ENCODE results near the gene TJAP1.

TJAP1 gene

GRCh38 chr6:43459535-43459934 lies 17.8 kb upstream of the TJAP1 start:
- H3K9me3 ChIP-seq (ENCODE audit: insufficient read depth, low read length, severe bottlenecking) = no peaks in the 10 kb centered on the region
- H2AFZ ChIP-seq (ENCODE audit: low read depth, low read length) = no peak overlapping the region
- TF ChIP-seq CTCF (IDR thresholded peaks at IDR 0.05; ENCODE audit: borderline replicate concordance, extremely low read depth, low read length, poor library complexity, severe bottlenecking) = peak; percentile 14
- TF ChIP-seq EZH2 (IDR thresholded peaks at IDR 0.05; ENCODE audit: borderline replicate concordance, low read depth, low read length, severe bottlenecking) = no peak

GRCh38 chr6:43460032-43460431 lies 17.3 kb upstream of the TJAP1 start:
- Histone ChIP-seq H3K9me3 (ENCODE audit: insufficient read depth, low read length, severe bottlenecking) (no peaks in the 10 kb centered on the region), H3K9ac (ENCODE audit: low read depth, low read length) (no peak overlapping the region), H3K4me2 (ENCODE audit: insufficient read depth, low read length) (no peak overlapping the region), H4K20me1 (ENCODE audit: insufficient read depth, low read length) (no peaks in the 10 kb centered on the region), H3K4me1 (ENCODE audit: insufficient read depth, low read length) (no peaks in the 10 kb centered on the region), H3K79me2 (ENCODE audit: insufficient read depth, low read length) (no peaks in the 10 kb centered on the region), H3K4me3 (ENCODE audit: low read depth in 1 of 2, low read length in 2 of 2) (no peak overlapping the region), H3K27me3 (ENCODE audit: insufficient read depth, low read length, poor library complexity) (peaks cover 3% of the 10 kb centered on the region), H3K27ac (ENCODE audit: low read length) (no peak overlapping the region), H2AFZ (ENCODE audit: low read depth, low read length) (no peak overlapping the region), H3K36me3 (ENCODE audit: insufficient read depth, low read length) (no peaks in the 10 kb centered on the region)
- no peak for DNase-seq
- no peak for TF ChIP-seq EZH2 (IDR thresholded peaks at IDR 0.05; ENCODE audit: borderline replicate concordance, low read depth, low read length, severe bottlenecking)
- TF ChIP-seq CTCF (IDR thresholded peaks at IDR 0.05; ENCODE audit: borderline replicate concordance, extremely low read depth, low read length, poor library complexity, severe bottlenecking) = no peak
- ATAC-seq (ENCODE audit: insufficient read depth, low read depth) = no peak

More at GRCh38 chr6:43459535-43459934, 17.8 kb upstream of the TJAP1 start:
- Histone ChIP-seq H3K27me3 (ENCODE audit: insufficient read depth, low read length, poor library complexity) (peaks cover 3% of the 10 kb centered on the region), H4K20me1 (ENCODE audit: insufficient read depth, low read length) (no peaks in the 10 kb centered on the region), H3K79me2 (ENCODE audit: insufficient read depth, low read length) (no peaks in the 10 kb centered on the region), H3K27ac (ENCODE audit: low read length) (no peak overlapping the region), H3K9ac (ENCODE audit: low read depth, low read length) (no peak overlapping the region), H3K4me2 (ENCODE audit: insufficient read depth, low read length) (no peak overlapping the region), H3K36me3 (ENCODE audit: insufficient read depth, low read length) (no peaks in the 10 kb centered on the region), H3K4me3 (ENCODE audit: low read depth in 1 of 2, low read length in 2 of 2) (no peak overlapping the region), H3K4me1 (ENCODE audit: insufficient read depth, low read length) (no peaks in the 10 kb centered on the region)
- DNase-seq = no peak
- ATAC-seq (ENCODE audit: insufficient read depth, low read depth) = no peak

- no peaks in the 10 kb centered on the region for H3K36me3 ChIP-seq (ENCODE audit: insufficient read depth, low read length)
- ATAC-seq (ENCODE audit: insufficient read depth, low read depth) = no peak
- H4K20me1 ChIP-seq (ENCODE audit: insufficient read depth, low read length) = no peaks in the 10 kb centered on the region
- no peaks in the 10 kb centered on the region for H3K9me3 ChIP-seq (ENCODE audit: insufficient read depth, low read length, severe bottlenecking)
- H2AFZ ChIP-seq (ENCODE audit: low read depth, low read length) = no peak overlapping the region
- no peaks in the 10 kb centered on the region for H3K4me1 ChIP-seq (ENCODE audit: insufficient read depth, low read length)
- no peak for DNase-seq
- H3K4me2 ChIP-seq (ENCODE audit: insufficient read depth, low read length) = no peak overlapping the region
- H3K27me3 ChIP-seq (ENCODE audit: insufficient read depth, low read length, poor library complexity) = peaks cover 3% of the 10 kb centered on the region
- H3K9ac ChIP-seq (ENCODE audit: low read depth, low read length) = no peak overlapping the region
- H3K79me2 ChIP-seq (ENCODE audit: insufficient read depth, low read length) = no peaks in the 10 kb centered on the region
- H3K27ac ChIP-seq (ENCODE audit: low read length) = no peak overlapping the region
- H3K4me3 ChIP-seq (ENCODE audit: low read depth in 1 of 2, low read length in 2 of 2) = no peak overlapping the region
- TF ChIP-seq EZH2 (IDR thresholded peaks at IDR 0.05; ENCODE audit: borderline replicate concordance, low read depth, low read length, severe bottlenecking) = no peak
- TF ChIP-seq CTCF (IDR thresholded peaks at IDR 0.05; ENCODE audit: borderline replicate concordance, extremely low read depth, low read length, poor library complexity, severe bottlenecking) = no peak
Measured at GRCh38 chr6:43461936-43462335, 15.4 kb upstream of the TJAP1 start.

GRCh38 chr6:43464337-43464736 lies 13.0 kb upstream of the TJAP1 start:
- Histone ChIP-seq H3K9me3 (ENCODE audit: insufficient read depth, low read length, severe bottlenecking) (no peaks in the 10 kb centered on the region), H3K4me3 (ENCODE audit: low read depth in 1 of 2, low read length in 2 of 2) (no peak overlapping the region), H2AFZ (ENCODE audit: low read depth, low read length) (no peak overlapping the region), H3K27me3 (ENCODE audit: insufficient read depth, low read length, poor library complexity) (peaks cover 3% of the 10 kb centered on the region), H3K9ac (ENCODE audit: low read depth, low read length) (no peak overlapping the region), H4K20me1 (ENCODE audit: insufficient read depth, low read length) (no peaks in the 10 kb centered on the region), H3K4me2 (ENCODE audit: insufficient read depth, low read length) (no peak overlapping the region), H3K79me2 (ENCODE audit: insufficient read depth, low read length) (no peaks in the 10 kb centered on the region), H3K27ac (ENCODE audit: low read length) (no peak overlapping the region), H3K36me3 (ENCODE audit: insufficient read depth, low read length) (no peaks in the 10 kb centered on the region), H3K4me1 (ENCODE audit: insufficient read depth, low read length) (no peaks in the 10 kb centered on the region)
- TF ChIP-seq EZH2 (IDR thresholded peaks at IDR 0.05; ENCODE audit: borderline replicate concordance, low read depth, low read length, severe bottlenecking) (no peak), CTCF (IDR thresholded peaks at IDR 0.05; ENCODE audit: borderline replicate concordance, extremely low read depth, low read length, poor library complexity, severe bottlenecking) (no peak)
- DNase-seq (no peak), ATAC-seq (ENCODE audit: insufficient read depth, low read depth) (no peak)

Measured in DND-41 (cell line).